Measurements from ENCODE around the gene HSBP1L1.

HSBP1L1 gene

DNA sequence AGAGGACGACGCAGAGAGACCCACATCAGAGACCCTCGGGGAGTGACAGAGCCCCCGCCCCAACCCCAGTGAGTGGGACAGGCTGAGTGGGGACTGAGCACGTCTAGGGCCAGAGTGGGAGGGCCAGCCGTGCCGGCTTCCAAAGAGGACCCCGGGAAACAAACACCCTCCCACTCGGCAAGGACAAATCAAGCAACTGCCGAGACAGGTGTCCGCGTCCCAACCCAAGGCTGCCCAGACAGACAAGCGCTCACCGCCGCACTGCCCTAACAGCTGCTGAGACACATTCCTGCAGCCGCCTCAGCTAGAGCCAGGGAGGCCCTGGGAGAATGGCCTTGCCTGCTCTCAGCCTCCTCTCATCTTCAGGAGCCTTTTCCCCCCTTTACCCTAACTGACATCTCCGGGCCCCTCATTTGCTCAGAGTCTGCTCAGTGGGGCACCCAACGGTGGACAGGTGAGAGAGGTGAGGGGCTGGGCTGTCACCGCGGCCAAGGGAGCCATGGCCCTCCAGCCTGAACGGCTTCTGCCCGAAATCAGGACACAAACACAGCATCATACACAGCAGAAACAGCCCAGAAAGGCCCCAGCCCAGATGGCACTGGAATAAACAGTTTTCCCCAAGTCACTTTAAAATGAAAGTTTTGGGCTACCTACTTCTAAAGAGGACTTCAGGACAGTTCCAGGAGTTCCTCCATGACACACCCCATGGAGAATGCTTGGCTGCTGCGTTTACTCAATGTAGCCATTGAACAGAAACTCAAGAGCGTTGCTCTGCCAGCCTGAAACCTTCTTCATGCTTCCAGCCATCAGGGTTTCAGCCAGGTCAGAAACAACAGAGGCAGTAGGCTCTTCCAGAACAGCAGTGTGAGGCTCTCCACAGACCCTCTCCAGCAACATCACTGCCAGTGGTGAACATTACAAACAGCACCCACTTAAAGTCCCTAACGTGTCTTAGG, 36.6 kb upstream of the HSBP1L1 start:
- H3K27ac ChIP-seq (replicated peaks; ENCODE audit: low read length): no peak overlapping the region
- no peak overlapping the region for H4K8ac ChIP-seq (ENCODE audit: low read depth, low read length)
- DNase-seq (ENCODE audit: low spot score): no peak
- H3K4me3 ChIP-seq (ENCODE audit: low read length in 2 of 2): no peak overlapping the region
- peaks cover 0 to 6% of the 10 kb centered on the region in 2 donors for H3K4me1 ChIP-seq (ENCODE audit: control insufficient read depth in 2 of 2, insufficient read depth in 1 of 2, low read depth in 1 of 2, low read length in 2 of 2)
- H3K9me3 ChIP-seq (replicated peaks in 1 of 2; ENCODE audit: control insufficient read depth in 2 of 2, insufficient read depth in 1 of 2, low read depth in 1 of 2, low read length in 2 of 2): peaks cover 14 to 57% of the 10 kb centered on the region in 2 donors
- H3K27me3 ChIP-seq (ENCODE audit: control insufficient read depth in 3 of 3, insufficient read depth in 3 of 3, low read depth in 1 of 3, low read length in 3 of 3): no peaks in the 10 kb centered on the region
- H3K23ac ChIP-seq (ENCODE audit: low read depth, low read length, poor library complexity): no peak overlapping the region
- H2AFZ ChIP-seq (ENCODE audit: low read length): no peak overlapping the region
- no peak overlapping the region for H3K4ac ChIP-seq (ENCODE audit: low read length)
- H4K91ac ChIP-seq (ENCODE audit: low read depth, low read length, poor library complexity): no peak overlapping the region
- peak overlapping the region; percentile 49 for H2BK5ac ChIP-seq (ENCODE audit: low read length)
- no peak overlapping the region for H2BK12ac ChIP-seq (ENCODE audit: low read length)
- H3K36me3 ChIP-seq (replicated peaks in 1 of 2; ENCODE audit: control insufficient read depth in 2 of 2, insufficient read depth in 2 of 2, low read length in 2 of 2): peaks cover 0 to 57% of the 10 kb centered on the region in 2 donors
- H3K9ac ChIP-seq (ENCODE audit: low read depth, low read length, poor library complexity): no peak overlapping the region
- no peak overlapping the region for H2AK5ac ChIP-seq (ENCODE audit: low read depth, low read length)
- no peak overlapping the region for H3K4me2 ChIP-seq (ENCODE audit: insufficient read depth, low read length, poor library complexity, severe bottlenecking)
- no CpG with 5 or more reads among the region's 25 CpGs for WGBS, 2 donors (ENCODE audit: extremely low coverage in 2 of 2, insufficient read length in 2 of 2, insufficient replicate concordance in 1 of 2)
- H2BK15ac ChIP-seq (ENCODE audit: low read length): no peak overlapping the region
- H3K14ac ChIP-seq (ENCODE audit: low read length): no peak overlapping the region
- peaks cover 6% of the 10 kb centered on the region for H3K79me1 ChIP-seq (ENCODE audit: low read depth, low read length)
- no peak overlapping the region for H3K18ac ChIP-seq (ENCODE audit: low read length)
- H2BK120ac ChIP-seq (ENCODE audit: low read depth, low read length): no peak overlapping the region

DNA sequence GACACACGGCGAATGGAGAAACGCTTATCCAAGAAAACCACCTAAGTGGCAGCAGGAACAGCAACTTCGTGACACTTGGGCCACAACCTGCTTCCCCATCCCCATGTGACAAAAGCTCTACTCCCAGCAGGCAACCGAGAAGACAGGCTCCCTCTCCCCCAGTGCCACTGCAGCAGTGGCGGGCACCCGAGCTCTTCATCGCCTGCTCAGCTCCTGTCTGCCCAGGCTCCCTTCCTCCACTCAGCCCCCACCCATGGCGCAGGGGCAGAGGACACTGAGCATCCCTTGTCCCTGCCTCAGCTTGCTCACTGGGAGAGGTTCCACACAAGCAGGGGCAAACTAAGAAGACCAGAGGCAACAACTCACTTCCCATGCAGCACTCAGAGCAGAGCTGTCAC, 35.9 kb upstream of the HSBP1L1 start:
- Histone ChIP-seq H2BK15ac (ENCODE audit: low read length) (no peak overlapping the region), H2AK5ac (ENCODE audit: low read depth, low read length) (no peak overlapping the region), H2BK12ac (ENCODE audit: low read length) (no peak overlapping the region), H3K23ac (ENCODE audit: low read depth, low read length, poor library complexity) (no peak overlapping the region), H2BK120ac (ENCODE audit: low read depth, low read length) (no peak overlapping the region), H3K9me3 (replicated peaks in 1 of 2; ENCODE audit: control insufficient read depth in 2 of 2, insufficient read depth in 1 of 2, low read depth in 1 of 2, low read length in 2 of 2) (peaks cover 14 to 61% of the 10 kb centered on the region in 2 donors), H3K4ac (ENCODE audit: low read length) (no peak overlapping the region), H3K4me1 (ENCODE audit: control insufficient read depth in 2 of 2, insufficient read depth in 1 of 2, low read depth in 1 of 2, low read length in 2 of 2) (peaks cover 0 to 6% of the 10 kb centered on the region in 2 donors), H3K4me2 (ENCODE audit: insufficient read depth, low read length, poor library complexity, severe bottlenecking) (no peak overlapping the region), H3K27ac (replicated peaks; ENCODE audit: low read length) (no peak overlapping the region), H3K14ac (ENCODE audit: low read length) (no peak overlapping the region), H4K8ac (ENCODE audit: low read depth, low read length) (no peak overlapping the region), H3K18ac (ENCODE audit: low read length) (no peak overlapping the region), H3K79me1 (ENCODE audit: low read depth, low read length) (peaks cover 5% of the 10 kb centered on the region), H2BK5ac (ENCODE audit: low read length) (no peak overlapping the region), H3K27me3 (ENCODE audit: control insufficient read depth in 3 of 3, insufficient read depth in 3 of 3, low read depth in 1 of 3, low read length in 3 of 3) (no peaks in the 10 kb centered on the region), H4K91ac (ENCODE audit: low read depth, low read length, poor library complexity) (no peak overlapping the region), H2AFZ (ENCODE audit: low read length) (no peak overlapping the region), H3K9ac (ENCODE audit: low read depth, low read length, poor library complexity) (no peak overlapping the region), H3K36me3 (replicated peaks in 1 of 2; ENCODE audit: control insufficient read depth in 2 of 2, insufficient read depth in 2 of 2, low read length in 2 of 2) (peaks cover 0 to 57% of the 10 kb centered on the region in 2 donors), H3K4me3 (ENCODE audit: low read length in 2 of 2) (no peak overlapping the region)
- WGBS, 2 donors (ENCODE audit: extremely low coverage in 2 of 2, insufficient read length in 2 of 2, insufficient replicate concordance in 1 of 2): no CpG with 5 or more reads among the region's 9 CpGs
- DNase-seq (ENCODE audit: low spot score): no peak

DNA sequence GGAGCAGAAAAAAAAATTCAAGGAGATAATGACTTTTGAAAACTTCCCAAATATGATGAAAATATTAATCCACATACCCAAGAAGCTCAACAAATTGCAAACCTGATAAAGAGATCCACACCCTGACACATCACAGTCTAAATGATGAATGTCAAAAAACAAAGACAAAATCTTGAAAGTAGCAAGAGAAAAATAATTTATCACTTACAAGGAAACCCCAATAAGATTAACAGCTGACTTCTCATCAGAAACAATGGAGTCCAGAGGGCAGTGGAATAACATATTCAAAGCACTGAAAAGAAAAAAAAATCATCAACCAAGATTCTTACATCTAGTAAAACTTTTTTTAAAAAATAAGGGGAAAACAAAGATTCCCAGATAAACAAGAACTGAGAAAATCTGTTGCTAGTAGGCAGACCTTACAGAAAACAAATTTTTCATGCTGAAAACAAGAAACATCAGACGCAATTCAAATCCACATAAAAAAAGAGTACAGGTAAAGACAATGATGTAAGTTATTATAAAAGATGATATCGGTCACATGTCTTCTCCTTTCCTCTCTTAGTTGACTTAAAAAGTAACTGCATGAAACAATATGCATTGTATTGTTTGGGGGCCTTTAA, 34.3 kb upstream of the HSBP1L1 start:
- no peak overlapping the region for H4K91ac ChIP-seq (ENCODE audit: low read depth, low read length, poor library complexity)
- no peak overlapping the region for H3K14ac ChIP-seq (ENCODE audit: low read length)
- H2AK5ac ChIP-seq (ENCODE audit: low read depth, low read length): no peak overlapping the region
- no peak overlapping the region for H4K8ac ChIP-seq (ENCODE audit: low read depth, low read length)
- H2BK12ac ChIP-seq (ENCODE audit: low read length): no peak overlapping the region
- H3K4ac ChIP-seq (ENCODE audit: low read length): no peak overlapping the region
- peaks cover 0 to 2% (median 0%) of the 10 kb centered on the region in 3 experiments for H3K27me3 ChIP-seq (ENCODE audit: control insufficient read depth in 3 of 3, insufficient read depth in 3 of 3, low read depth in 1 of 3, low read length in 3 of 3)
- DNase-seq (ENCODE audit: low spot score): no peak
- no CpG with 5 or more reads among the region's 2 CpGs for WGBS, 2 donors (ENCODE audit: extremely low coverage in 2 of 2, insufficient read length in 2 of 2, insufficient replicate concordance in 1 of 2)
- no peak overlapping the region for H3K27ac ChIP-seq (replicated peaks; ENCODE audit: low read length)
- no peak overlapping the region for H3K9ac ChIP-seq (ENCODE audit: low read depth, low read length, poor library complexity)
- peaks cover 7% of the 10 kb centered on the region for H3K79me1 ChIP-seq (ENCODE audit: low read depth, low read length)
- no peak overlapping the region for H3K18ac ChIP-seq (ENCODE audit: low read length)
- no peak overlapping the region for H3K23ac ChIP-seq (ENCODE audit: low read depth, low read length, poor library complexity)
- H2BK5ac ChIP-seq (ENCODE audit: low read length): no peak overlapping the region
- H2BK120ac ChIP-seq (ENCODE audit: low read depth, low read length): no peak overlapping the region
- H2AFZ ChIP-seq (ENCODE audit: low read length): no peak overlapping the region
- H2BK15ac ChIP-seq (ENCODE audit: low read length): no peak overlapping the region
- no peak overlapping the region for H3K4me3 ChIP-seq (ENCODE audit: low read length in 2 of 2)
- H3K4me2 ChIP-seq (ENCODE audit: insufficient read depth, low read length, poor library complexity, severe bottlenecking): no peak overlapping the region
- peaks cover 4 to 48% of the 10 kb centered on the region in 2 donors for H3K36me3 ChIP-seq (replicated peaks in 1 of 2; ENCODE audit: control insufficient read depth in 2 of 2, insufficient read depth in 2 of 2, low read length in 2 of 2)
- H3K9me3 ChIP-seq (replicated peaks in 1 of 2; ENCODE audit: control insufficient read depth in 2 of 2, insufficient read depth in 1 of 2, low read depth in 1 of 2, low read length in 2 of 2): peaks cover 19 to 54% of the 10 kb centered on the region in 2 donors
- H3K4me1 ChIP-seq (ENCODE audit: control insufficient read depth in 2 of 2, insufficient read depth in 1 of 2, low read depth in 1 of 2, low read length in 2 of 2): peaks cover 0 to 6% of the 10 kb centered on the region in 2 donors

DNA sequence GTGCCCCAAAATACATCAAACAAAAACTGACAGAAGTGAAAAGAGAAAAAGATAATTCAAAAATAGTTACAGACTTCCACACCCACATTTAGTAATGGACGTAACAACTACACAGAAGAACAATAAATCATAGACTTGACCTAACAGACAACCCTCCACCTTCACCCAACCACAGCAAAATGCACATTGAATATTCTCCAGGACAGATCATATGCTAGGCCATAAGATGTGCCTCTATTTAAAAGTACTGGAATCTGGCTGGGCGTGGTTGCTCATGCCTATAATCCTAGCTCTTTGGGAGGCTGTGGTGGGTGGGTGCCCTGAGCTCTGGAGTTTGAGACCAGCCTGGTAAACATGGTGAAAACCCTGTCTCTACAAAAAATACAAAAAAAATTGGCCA, 33.0 kb upstream of the HSBP1L1 start:
- Histone ChIP-seq H2BK15ac (ENCODE audit: low read length) (no peak overlapping the region), H3K4me1 (ENCODE audit: control insufficient read depth in 2 of 2, insufficient read depth in 1 of 2, low read depth in 1 of 2, low read length in 2 of 2) (peaks cover 0 to 6% of the 10 kb centered on the region in 2 donors), H4K8ac (ENCODE audit: low read depth, low read length) (no peak overlapping the region), H3K23ac (ENCODE audit: low read depth, low read length, poor library complexity) (no peak overlapping the region), H3K4me2 (ENCODE audit: insufficient read depth, low read length, poor library complexity, severe bottlenecking) (no peak overlapping the region), H3K27ac (replicated peaks; ENCODE audit: low read length) (no peak overlapping the region), H2AK5ac (ENCODE audit: low read depth, low read length) (no peak overlapping the region), H3K36me3 (replicated peaks in 1 of 2; ENCODE audit: control insufficient read depth in 2 of 2, insufficient read depth in 2 of 2, low read length in 2 of 2) (peaks cover 7 to 49% of the 10 kb centered on the region in 2 donors), H2BK5ac (ENCODE audit: low read length) (no peak overlapping the region), H3K9me3 (replicated peaks in 1 of 2; ENCODE audit: control insufficient read depth in 2 of 2, insufficient read depth in 1 of 2, low read depth in 1 of 2, low read length in 2 of 2) (peaks cover 22 to 59% of the 10 kb centered on the region in 2 donors), H2BK120ac (ENCODE audit: low read depth, low read length) (no peak overlapping the region), H3K4me3 (ENCODE audit: low read length in 2 of 2) (no peak overlapping the region), H3K9ac (ENCODE audit: low read depth, low read length, poor library complexity) (no peak overlapping the region), H3K18ac (ENCODE audit: low read length) (no peak overlapping the region), H3K14ac (ENCODE audit: low read length) (no peak overlapping the region), H2BK12ac (ENCODE audit: low read length) (no peak overlapping the region), H3K79me1 (ENCODE audit: low read depth, low read length) (peaks cover 10% of the 10 kb centered on the region), H3K4ac (ENCODE audit: low read length) (no peak overlapping the region), H2AFZ (ENCODE audit: low read length) (no peak overlapping the region), H4K91ac (ENCODE audit: low read depth, low read length, poor library complexity) (no peak overlapping the region), H3K27me3 (ENCODE audit: control insufficient read depth in 3 of 3, insufficient read depth in 3 of 3, low read depth in 1 of 3, low read length in 3 of 3) (peaks cover 0 to 2% (median 0%) of the 10 kb centered on the region in 3 experiments)
- DNase-seq (ENCODE audit: low spot score): no peak
- WGBS, 2 donors (ENCODE audit: extremely low coverage in 2 of 2, insufficient read length in 2 of 2, insufficient replicate concordance in 1 of 2): no CpG with 5 or more reads among the region's 2 CpGs

All from neuronal stem cell (in vitro differentiated cells).